Erythroblast (primary cell): ENCODE measurements around the gene UAP1L1.

ENCODE experiments used
- DNase-seq, 2 experiments: peaks; one replicate each; lab custom pipeline; 2025; lab: John Stamatoyannopoulos, UW
- GATA1 ChIP-seq: IDR thresholded peaks from 2 replicates; pipeline ENCODE4 v1.6.1; 2011; ENCODE audit warnings: low read depth, mild to moderate bottlenecking, control low read depth, low read length, moderate library complexity
- POLR2A ChIP-seq: IDR thresholded peaks from 2 replicates; pipeline ENCODE4 v1.6.1; 2011; ENCODE audit warnings: mild to moderate bottlenecking, low read length

Gene UAP1L1

DNA sequence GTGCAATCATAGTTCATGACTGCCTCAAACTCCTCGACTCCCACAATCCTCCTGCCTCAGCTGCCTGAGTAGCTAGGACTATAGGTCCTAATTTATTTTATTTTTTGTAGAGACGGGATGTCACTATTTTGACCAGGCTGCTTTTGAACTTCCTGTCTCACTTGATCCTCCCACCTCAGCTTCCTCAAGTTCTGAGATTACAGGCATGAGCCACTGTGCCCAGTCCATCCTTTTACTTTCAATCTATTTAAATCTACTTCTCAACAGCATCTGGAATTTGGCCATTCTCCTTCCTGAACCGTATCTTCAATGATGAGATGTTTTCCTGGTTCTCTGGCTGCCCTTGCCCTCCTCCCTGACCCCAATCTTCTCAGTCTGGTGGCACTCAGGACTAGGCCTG, 49.5 kb downstream of the UAP1L1 start:
- no peak for DNase-seq
- no peak for TF ChIP-seq GATA1
- TF ChIP-seq POLR2A: no peak

DNA sequence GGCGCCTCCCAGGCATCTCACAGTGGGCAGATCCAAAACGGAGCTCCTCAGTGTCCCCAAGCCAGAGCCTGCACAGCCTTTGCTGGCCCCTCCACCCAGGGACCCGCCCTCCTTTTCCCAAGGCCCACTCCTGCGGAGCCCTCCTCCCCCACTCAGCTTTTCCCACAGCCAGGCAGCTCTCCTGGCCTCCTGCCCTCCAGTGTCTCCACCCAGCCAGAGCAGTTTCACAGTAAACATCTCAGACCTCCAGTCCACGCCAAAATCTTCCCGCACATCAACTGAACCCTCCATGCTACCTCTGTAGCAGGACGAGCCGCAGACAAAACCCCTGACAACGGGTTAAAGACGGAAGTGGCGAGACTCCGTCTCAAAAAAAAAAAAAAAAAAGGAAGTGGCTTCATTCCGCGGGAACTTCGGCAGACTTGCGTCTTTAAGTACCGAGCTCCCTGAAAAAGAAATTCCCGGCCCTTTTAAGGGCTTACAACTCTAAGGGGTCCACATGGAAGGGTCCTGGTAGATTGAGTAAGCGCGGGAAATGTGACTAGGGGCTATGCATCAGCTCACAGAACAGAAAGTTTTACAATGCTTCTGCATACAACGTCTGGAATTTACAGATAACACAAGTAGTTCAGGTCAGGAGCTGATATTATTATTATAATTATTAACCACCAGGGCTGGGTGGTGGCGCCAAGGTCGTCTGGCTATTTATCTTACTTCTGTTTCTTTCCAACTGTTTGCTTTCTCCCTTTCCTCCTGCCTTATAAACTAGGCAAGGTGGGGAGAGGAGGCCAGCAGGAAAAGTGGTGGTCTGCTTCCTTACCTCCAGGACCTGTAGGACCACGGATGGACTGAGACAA, 50.2 kb downstream of the UAP1L1 start:
- peak; percentile 80 to 90 for DNase-seq
- TF ChIP-seq GATA1 (no peak), POLR2A (peak; percentile 74)

DNA sequence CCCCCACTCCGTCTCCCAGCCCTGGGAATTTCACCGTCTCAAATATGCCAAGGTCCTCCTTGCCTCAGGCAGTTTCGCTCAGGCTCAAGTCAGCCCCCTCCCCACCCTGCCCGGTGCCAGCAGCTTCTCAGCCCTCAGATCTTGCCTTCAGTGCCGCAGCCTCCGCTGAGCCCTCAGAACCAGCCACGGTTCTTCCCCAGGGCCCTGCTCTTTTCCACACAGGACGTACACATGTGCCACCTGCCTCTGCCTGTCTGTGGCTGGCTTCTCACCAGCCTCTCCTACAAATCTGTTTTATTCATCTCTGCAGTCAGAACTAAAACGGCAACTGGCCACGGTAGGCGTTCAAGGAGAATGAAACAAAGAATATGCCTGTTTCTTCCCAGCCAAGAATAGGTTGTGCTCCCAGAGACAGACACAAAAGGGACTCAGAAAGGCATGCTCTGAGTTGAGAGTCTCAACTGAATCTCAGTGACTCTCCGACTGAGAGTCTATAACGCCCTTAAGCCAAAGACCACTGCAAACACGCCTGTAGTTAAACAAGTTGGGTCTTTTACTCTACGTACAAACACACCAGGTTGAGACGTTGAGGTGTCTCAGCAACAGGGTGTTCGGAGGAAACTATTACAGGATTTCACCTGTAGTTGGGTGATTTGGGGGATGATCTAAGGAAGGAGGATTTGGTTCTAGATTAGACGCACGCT, 51.0 kb downstream of the UAP1L1 start:
- TF ChIP-seq POLR2A (peak; percentile 29), GATA1 (no peak)
- peak in 1 of 2 experiments; percentile 64 for DNase-seq

DNA sequence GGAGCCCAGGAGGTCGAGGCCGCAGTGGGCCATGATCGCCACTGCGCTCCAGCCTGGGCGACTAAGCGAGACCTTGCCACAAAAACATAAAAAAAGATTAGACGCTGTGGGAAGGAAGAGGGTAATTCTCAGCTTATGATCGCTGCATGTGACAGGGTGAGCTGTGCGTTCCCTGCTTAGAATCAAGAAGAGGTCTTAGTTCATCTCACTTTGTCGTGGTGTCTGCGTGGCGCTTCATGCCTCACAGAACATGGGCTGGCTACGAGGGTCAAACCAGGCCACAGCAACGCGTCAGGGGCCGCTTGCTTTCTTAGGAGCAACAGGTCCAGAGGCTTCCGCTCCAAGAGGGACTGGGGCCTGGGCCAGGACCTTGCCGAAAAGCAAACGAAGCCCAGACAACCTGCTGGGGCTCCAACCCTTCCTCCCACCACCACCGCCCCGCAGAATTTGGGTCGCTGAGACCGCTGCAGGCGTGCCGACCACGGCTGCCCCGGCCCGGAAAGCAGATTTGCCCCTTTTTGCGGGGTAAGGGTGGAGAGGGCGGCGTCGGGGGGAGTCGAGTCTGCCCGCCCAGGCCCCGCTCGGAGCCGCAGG, 51.6 kb downstream of the UAP1L1 start:
- DNase-seq: peak; percentile 67 to 71
- TF ChIP-seq GATA1 (no peak), POLR2A (no peak)

DNA sequence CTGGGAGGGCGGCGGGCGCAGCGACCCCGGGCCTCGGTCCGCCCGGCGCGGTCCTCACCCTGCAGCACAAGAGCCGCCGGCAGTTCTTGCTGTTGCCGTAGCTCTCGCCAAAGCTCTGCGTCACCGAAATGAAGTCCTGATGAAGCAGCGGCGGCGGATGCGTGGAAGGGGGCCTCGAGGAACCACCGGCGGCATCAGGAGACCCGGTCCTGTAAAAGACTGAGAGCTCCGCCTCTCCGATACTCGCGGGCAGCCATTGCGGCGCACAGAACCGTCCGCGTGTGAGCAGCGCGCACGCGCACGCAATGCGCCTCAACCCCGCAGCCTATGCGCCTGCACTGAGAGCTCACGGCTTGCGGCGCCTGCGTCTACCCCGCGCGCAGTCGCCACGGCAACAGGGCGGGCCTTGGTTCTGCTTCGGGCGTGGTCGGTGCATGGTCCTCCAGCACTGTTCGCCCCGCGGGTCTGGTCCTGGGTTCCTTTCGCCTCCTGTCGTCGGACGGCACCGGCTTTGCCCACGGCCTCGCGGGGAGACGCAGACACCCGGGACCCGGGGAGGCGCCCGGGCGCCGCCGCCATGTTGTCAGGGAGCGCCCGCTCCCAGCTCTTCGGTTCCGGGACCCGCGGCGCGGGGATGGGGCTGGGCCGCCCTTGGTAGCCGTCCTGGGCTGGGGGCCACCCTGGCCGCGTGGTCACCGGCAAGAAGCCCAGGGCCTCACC, 52.3 kb downstream of the UAP1L1 start:
- DNase-seq: peak; percentile 94 to 95
- TF ChIP-seq GATA1: no peak
- peak; percentile 89 for TF ChIP-seq POLR2A

DNA sequence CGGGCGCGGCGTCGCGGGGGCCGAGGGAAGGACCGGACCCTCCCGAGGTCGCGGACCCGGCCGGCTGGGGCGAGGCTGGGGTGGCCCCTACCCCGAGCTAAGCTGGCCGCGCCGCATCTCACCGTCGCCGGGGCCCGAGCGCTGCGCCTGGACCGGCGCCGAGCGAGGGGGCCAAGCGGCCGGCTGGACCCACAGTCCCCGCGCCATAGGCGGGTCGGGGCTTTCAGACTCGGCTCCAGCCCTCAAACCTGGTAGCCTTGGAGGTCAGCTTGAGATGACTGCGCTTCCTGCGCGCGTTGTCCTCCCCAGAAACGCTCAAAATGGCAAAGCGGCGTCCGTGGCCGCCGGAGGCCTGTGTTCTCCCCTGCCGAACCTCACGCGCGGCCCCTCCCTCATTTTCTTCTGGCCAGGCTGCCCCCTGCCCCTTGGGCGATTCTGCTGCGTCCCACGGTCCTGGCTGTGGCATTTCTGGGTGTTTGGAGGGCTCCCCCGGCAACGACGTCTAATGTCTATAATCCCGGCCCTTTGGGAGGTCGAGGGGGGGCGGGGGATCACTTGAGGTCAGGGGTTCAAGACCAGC, 52.9 kb downstream of the UAP1L1 start:
- no peak for DNase-seq
- TF ChIP-seq GATA1: no peak
- no peak for TF ChIP-seq POLR2A
